Heart left ventricle (tissue), 16 donors: ENCODE data around the gene MPP3. TPM values are rescaled to one million over a fixed set of nuclear protein-coding genes. Genes with fewer than 3 reads are reported as not detected.
A peak's percentile ranks its signal among the peaks of the same experiment; 100 is the strongest.

Experiments used
- ATAC-seq, 4 donors: fragments of 200-7000 bp; cut with Tn5 transposase; one replicate each; pipeline ENCODE4 v1.9.1; 2020 to 2022; ENCODE audit warnings: moderate library complexity in 4 of 4, mild to moderate bottlenecking in 3 of 4, moderate number of reproducible peaks in 1 of 4
- DNase-seq, 5 donors: peaks; one replicate each; pipeline ENCODE4 v3.0.0-alpha.2; 2020
- H3K27ac ChIP-seq, 12 donors: fragments of 200-600 bp; sonication (generic) in 4 of 12; one replicate each; pipeline versions ENCODE4 v1.5.0 to v1.8.0; 2016 to 2022; ENCODE audit warnings: mild to moderate bottlenecking in 2 of 12
- H3K27me3 ChIP-seq, 9 donors: fragments of 200-600 bp; sonication (generic) in 2 of 9; one replicate each; pipeline versions ENCODE4 v1.5.1 to v1.8.0; 2016 to 2022; ENCODE audit warnings: mild to moderate bottlenecking in 3 of 9
- H3K36me3 ChIP-seq, 9 donors: fragments of 200-600 bp; sonication (generic) in 2 of 9; one replicate each; pipeline versions ENCODE4 v1.5.0 to v1.8.0; 2018 to 2022; ENCODE audit warnings: mild to moderate bottlenecking in 2 of 9
- H3K4me1 ChIP-seq, 12 donors: fragments of 200-600 bp; sonication (generic) in 4 of 12; one replicate each; pipeline versions ENCODE4 v1.5.0 to v1.8.0; 2016 to 2022; ENCODE audit warnings: mild to moderate bottlenecking in 3 of 12
- H3K4me3 ChIP-seq, 12 donors: fragments of 200-600 bp; sonication (generic) in 4 of 12; one replicate each; pipeline versions ENCODE4 v1.5.0 to v1.8.0; 2017 to 2022; ENCODE audit warnings: mild to moderate bottlenecking in 9 of 12, moderate library complexity in 4 of 12
- H3K9me3 ChIP-seq, 12 donors: fragments of 200-600 bp; sonication (generic) in 4 of 12; one replicate each; pipeline versions ENCODE4 v1.5.0 to v1.8.0; 2016 to 2022; ENCODE audit warnings: mild to moderate bottlenecking in 1 of 12
- POLR2A ChIP-seq, 2 donors: fragments of 450-650 bp; IDR thresholded peaks; one replicate each; pipeline ENCODE4 v1.6.1; 2017; ENCODE audit warnings: antibody characterized with exemption in 2 of 2, mild to moderate bottlenecking in 2 of 2, moderate library complexity in 2 of 2
- WGBS, 4 donors: extraction: QIAGEN DNeasy Blood & Tissue Kit in 2 of 4; methylation state at CpG; one replicate each; pipeline versions ENCODE4 v1.1.5 to v1.1.7; 2013 to 2018; 5-methylcytosine and 5-hydroxymethylcytosine counted together
- intact Hi-C, 10 donors: fragments of 100-400 bp; cut with DNase I; formaldehyde crosslinking; loops; one replicate each; pipeline versions ENCODE4 v1.11.1 to v1.14.2; 2022
- polyA plus RNA-seq, 2 donors: library from polyadenylated mRNA; stranded (reverse); fragments of 200-250 nt; gene quantifications; one replicate each; pipeline ENCODE4 v1.2.3, GENCODE V29; 2013
- total RNA-seq, 9 donors: library from RNA; depleted of rRNA in 2 of 9; stranded (reverse); fragments of >200 nt in 2 of 9; fragmentation: NEBNext Ultra II Directional in 3 of 9; extraction: Animal tissue kit (Norgen Biotek cat#: 25700) in 3 of 9; gene quantifications; one replicate each; pipeline versions ENCODE4 v1.1.0 to v1.2.4, GENCODE V29; 2016 to 2023
- TF ChIP-seq, protein P1 (sequence below), 12 donors: fragments of 200-600 bp; sonication (generic) in 4 of 12; IDR thresholded peaks; one replicate each; pipeline versions ENCODE4 v1.5.0 to v1.8.0; 2018 to 2022; ENCODE audit warnings: antibody characterized with exemption in 12 of 12, mild to moderate bottlenecking in 5 of 12
- donor health status: ischemic (EF 13 %, LVEDD 7.1; RV severe dilation, severe dysfunction).
- donor health status: healthy with polysubstance abuse.
- donor health status: DM: no; HTN: yes; CAD: no.
- donor health status: DM: no; HTN: no; CAD: no.
- donor health status: ischemic (EF 25% LVEDD 6.9; RV normal size, moderate dysfunction).
- donor health status: ischemic (EF 25% LVEDD 5.7; RV mildly dilated, moderate dysfunction).
- donor health status: healthy.
- donor health status: DM: yes; HTN: yes; CAD: no.
- donor health status: ischemic (EF 35%, LVEDD 5.7; RV mildly dilated, moderate dysfunction).
- donor health status: nonischemic (EF 11% LVEDD 7.7; RV severe dilation, severe dysfunction).
- donor health status: DM: yes; HTN: yes; CAD: no.
- donor health status: PGD.
- donor health status: ischemic (EF 29% LVEDD 5.4; RV normal size, mild dysfunction).
- donor health status: nonischemic (EF 23%, LVEDD 6.1; RV moderate dilation, normal function).

MPP3 gene
- total and polyA plus RNA-seq, 11 donors, result 13.8 to 70.2 (median 27.5) TPM

DNA sequence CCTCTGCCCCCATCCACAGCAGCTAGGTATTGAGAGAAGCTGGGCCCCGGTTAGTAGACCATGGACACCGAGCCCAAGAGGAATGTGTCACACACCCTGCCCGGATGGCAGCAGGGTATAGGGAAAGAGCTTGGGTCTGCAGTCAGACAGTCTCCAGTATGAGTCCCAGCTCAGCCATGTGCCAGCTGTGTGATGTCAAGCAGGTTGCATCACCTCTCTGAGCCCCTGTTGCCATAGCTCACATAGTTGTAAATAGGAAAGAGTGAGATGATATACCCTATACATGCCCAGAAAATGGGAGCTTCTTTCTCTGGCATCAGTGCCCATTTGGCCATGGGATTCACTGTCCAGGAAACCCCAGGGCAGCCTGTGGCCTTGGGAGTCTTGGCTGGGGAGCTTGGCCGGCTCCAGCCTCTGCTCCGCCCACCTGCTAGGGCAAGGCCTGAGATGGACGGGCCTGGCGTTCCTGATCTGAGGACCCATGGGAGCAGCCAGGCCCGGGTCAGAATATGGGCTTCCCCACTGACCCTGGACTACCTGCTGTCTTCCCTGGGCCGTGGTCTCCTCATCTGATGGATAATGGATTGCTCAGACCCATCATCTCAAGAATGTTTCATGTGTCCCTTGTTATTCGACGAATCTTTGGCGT is 27.3 kb upstream of the MPP3 start:
- H3K27ac ChIP-seq, result peak overlapping the region; percentile 35 to 84 (median 74)
- 73 to 85% (median 79%) methylated on average over 9 to 12 of the region's 12 CpGs for WGBS, 4 donors
- no peaks in the 10 kb centered on the region for H3K36me3 ChIP-seq
- H3K4me1 ChIP-seq, result peaks cover 6 to 55% (median 32%) of the 10 kb centered on the region in 12 donors
- no peak overlapping the region for H3K4me3 ChIP-seq
- TF ChIP-seq POLR2A (IDR thresholded peaks at IDR 0.05), result no peak
- TF ChIP-seq, protein P1, sequence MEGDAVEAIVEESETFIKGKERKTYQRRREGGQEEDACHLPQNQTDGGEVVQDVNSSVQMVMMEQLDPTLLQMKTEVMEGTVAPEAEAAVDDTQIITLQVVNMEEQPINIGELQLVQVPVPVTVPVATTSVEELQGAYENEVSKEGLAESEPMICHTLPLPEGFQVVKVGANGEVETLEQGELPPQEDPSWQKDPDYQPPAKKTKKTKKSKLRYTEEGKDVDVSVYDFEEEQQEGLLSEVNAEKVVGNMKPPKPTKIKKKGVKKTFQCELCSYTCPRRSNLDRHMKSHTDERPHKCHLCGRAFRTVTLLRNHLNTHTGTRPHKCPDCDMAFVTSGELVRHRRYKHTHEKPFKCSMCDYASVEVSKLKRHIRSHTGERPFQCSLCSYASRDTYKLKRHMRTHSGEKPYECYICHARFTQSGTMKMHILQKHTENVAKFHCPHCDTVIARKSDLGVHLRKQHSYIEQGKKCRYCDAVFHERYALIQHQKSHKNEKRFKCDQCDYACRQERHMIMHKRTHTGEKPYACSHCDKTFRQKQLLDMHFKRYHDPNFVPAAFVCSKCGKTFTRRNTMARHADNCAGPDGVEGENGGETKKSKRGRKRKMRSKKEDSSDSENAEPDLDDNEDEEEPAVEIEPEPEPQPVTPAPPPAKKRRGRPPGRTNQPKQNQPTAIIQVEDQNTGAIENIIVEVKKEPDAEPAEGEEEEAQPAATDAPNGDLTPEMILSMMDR (IDR thresholded peaks at IDR 0.05), result no peak
- DNase-seq, result no peak
- no peaks in the 10 kb centered on the region for H3K9me3 ChIP-seq
- H3K27me3 ChIP-seq, result peaks cover 0 to 7% (median 0%) of the 10 kb centered on the region in 9 donors
- ATAC-seq, result peak in 2 of 4 donors; percentile 8 to 10
- intact Hi-C loops, result no loop called here

DNA sequence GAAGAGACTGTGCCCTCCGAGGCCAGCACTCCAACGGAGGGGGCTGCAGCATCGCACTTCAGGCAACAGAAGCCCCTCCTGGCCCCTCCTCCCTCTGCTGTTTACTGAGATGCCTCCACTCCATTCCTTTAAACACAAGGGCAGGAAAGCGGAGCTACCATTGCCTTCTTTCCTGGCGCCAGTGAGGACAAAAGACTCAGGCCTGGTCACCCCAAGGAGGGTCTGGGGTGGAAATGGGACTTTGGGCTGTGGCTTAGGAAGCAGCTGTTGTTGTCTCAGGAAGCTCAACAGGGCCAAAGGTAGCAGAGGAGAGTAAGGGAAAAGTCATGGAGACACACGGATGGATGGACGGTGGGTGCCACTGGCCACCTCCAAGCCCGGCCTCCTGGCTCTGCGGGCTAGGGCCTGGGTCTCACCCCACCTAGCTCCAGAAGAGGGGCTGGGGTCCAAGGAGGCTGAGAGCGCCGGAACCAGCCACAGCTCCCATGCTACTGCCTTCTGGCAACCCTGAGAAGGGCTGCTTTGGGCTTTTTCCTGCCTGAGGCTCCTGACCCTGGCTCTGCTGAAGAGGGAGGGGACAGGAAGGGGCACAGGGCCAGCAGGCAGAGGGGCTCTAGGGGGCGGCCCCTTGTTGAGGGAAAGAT is 25.1 kb upstream of the MPP3 start:
- Histone ChIP-seq H3K9me3 (no peaks in the 10 kb centered on the region), H3K27me3 (peaks cover 0 to 7% (median 0%) of the 10 kb centered on the region in 9 donors), H3K4me3 (no peak overlapping the region), H3K36me3 (no peaks in the 10 kb centered on the region), H3K4me1 (peaks cover 6 to 60% (median 32%) of the 10 kb centered on the region in 12 donors), H3K27ac (peak overlapping the region; percentile 18 to 88 (median 75))
- TF ChIP-seq POLR2A (IDR thresholded peaks at IDR 0.05), result no peak
- TF ChIP-seq, protein P1 (IDR thresholded peaks at IDR 0.05), result no peak
- intact Hi-C loops, result no loop called here
- 54 to 68% (median 65%) methylated on average over 9 to 12 of the region's 12 CpGs for WGBS, 4 donors
- ATAC-seq (peak in 2 of 4 donors; percentile 4 to 33), DNase-seq (peak in 2 of 5 donors; percentile 40 to 47)

DNA sequence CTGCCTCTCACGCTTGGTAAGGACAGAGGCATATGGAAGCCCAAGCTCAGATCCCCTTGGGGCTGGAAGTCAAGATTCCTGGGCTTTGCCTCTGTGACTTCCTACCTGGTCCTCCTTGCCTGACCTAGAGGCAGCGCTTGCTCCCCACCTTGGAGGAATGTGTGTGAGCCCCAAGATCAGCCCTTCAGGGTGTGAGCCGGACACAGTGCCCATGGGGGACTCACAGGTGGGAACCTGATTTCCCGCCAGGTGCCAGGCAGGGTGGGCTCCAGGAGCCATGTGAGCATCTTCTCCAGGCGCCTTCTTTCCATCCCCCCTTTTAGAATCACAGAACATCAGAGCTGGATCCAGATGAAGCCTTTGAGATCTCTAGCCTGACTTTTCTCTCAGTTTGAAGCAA is 24.2 kb upstream of the MPP3 start:
- H3K4me1 ChIP-seq, result peaks cover 6 to 57% (median 31%) of the 10 kb centered on the region in 12 donors
- H3K27ac ChIP-seq, result peak overlapping the region; percentile 18 to 88 (median 74)
- DNase-seq (no peak), ATAC-seq (no peak)
- no peak overlapping the region for H3K4me3 ChIP-seq
- peaks cover 0 to 7% (median 0%) of the 10 kb centered on the region in 9 donors for H3K27me3 ChIP-seq
- H3K36me3 ChIP-seq, result no peaks in the 10 kb centered on the region
- 90 to 95% (median 94%) methylated on average over 5 of the region's 5 CpGs for WGBS, 4 donors
- no peak for TF ChIP-seq POLR2A (IDR thresholded peaks at IDR 0.05)
- TF ChIP-seq, protein P1 (IDR thresholded peaks at IDR 0.05), result no peak
- intact Hi-C loops, result no loop called here
- H3K9me3 ChIP-seq, result no peaks in the 10 kb centered on the region

DNA sequence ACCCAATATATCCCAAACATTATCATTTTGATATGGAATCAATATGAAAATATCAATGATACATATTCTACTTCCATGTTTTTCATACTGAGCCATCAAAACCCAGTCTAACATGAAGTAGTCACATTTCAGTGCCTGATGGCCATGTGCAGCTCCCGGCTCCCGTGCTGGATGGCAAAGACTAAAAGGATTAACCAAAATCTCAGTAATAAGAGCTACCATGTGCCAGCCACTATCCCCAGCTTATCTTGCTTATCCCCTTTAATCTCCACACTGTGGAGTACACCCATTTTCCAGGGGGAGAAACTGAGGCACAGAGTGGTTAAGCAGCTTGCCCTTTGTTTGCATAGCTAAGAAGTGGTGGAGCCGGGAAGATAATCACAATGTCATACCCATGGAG is 23.2 kb upstream of the MPP3 start:
- Histone ChIP-seq H3K27ac (peak overlapping the region in 8 of 12 donors; percentile 54 to 88 (median 74)), H3K36me3 (no peaks in the 10 kb centered on the region), H3K9me3 (no peaks in the 10 kb centered on the region), H3K27me3 (peaks cover 0 to 7% (median 0%) of the 10 kb centered on the region in 9 donors), H3K4me1 (peaks cover 6 to 47% (median 22%) of the 10 kb centered on the region in 12 donors), H3K4me3 (no peak overlapping the region)
- WGBS, 4 donors, result 85 to 93% (median 89%) methylated on average over 3 of the region's 3 CpGs
- DNase-seq (no peak), ATAC-seq (no peak)
- intact Hi-C loops, result no loop called here
- no peak for TF ChIP-seq POLR2A (IDR thresholded peaks at IDR 0.05)
- TF ChIP-seq, protein P1 (IDR thresholded peaks at IDR 0.05), result no peak
